GM19463 (cell line): ENCODE data around the gene RAPGEF5.
A peak's percentile ranks its signal among the peaks of the same experiment; 100 is the strongest.

Source experiments
- ATAC-seq: cut with Tn5 transposase; IDR thresholded peaks from one replicate; pipeline ENCODE4 v1.9.1; 2021; ENCODE audit warnings: mild to moderate bottlenecking, moderate library complexity; ENCODE audit not compliant: unreplicated experiment

Gene RAPGEF5

GRCh38 chr7:22195397-22196172, 161.4 kb downstream of the RAPGEF5 start:
- ATAC-seq, result peak; percentile 56

- ATAC-seq, result no peak
Measured at GRCh38 chr7:22194658-22195273, 162.2 kb downstream of the RAPGEF5 start.

GRCh38 chr7:22193450-22193983, 163.4 kb downstream of the RAPGEF5 start:
- no peak for ATAC-seq

- no peak for ATAC-seq
Measured at GRCh38 chr7:22192801-22193200, 164.2 kb downstream of the RAPGEF5 start.

- ATAC-seq, result no peak
Measured at GRCh38 chr7:22190736-22191135, 166.2 kb downstream of the RAPGEF5 start.

GRCh38 chr7:22189741-22190140, 167.2 kb downstream of the RAPGEF5 start:
- ATAC-seq, result no peak

- no peak for ATAC-seq
Measured at GRCh38 chr7:22189230-22189629, 167.7 kb downstream of the RAPGEF5 start.

GRCh38 chr7:22187691-22188348, 169.1 kb downstream of the RAPGEF5 start:
- ATAC-seq, result no peak

GRCh38 chr7:22185559-22185958, 171.4 kb downstream of the RAPGEF5 start:
- no peak for ATAC-seq

- ATAC-seq, result peak; percentile 53
Measured at GRCh38 chr7:22184549-22185199, 172.3 kb downstream of the RAPGEF5 start.

GRCh38 chr7:22183522-22184280, 173.3 kb downstream of the RAPGEF5 start:
- peak; percentile 52 for ATAC-seq

GRCh38 chr7:22182149-22182548, 174.8 kb downstream of the RAPGEF5 start:
- no peak for ATAC-seq

GRCh38 chr7:22181663-22182062, 175.3 kb downstream of the RAPGEF5 start:
- ATAC-seq, result no peak

- ATAC-seq, result no peak
Measured at GRCh38 chr7:22179442-22179879, 177.5 kb downstream of the RAPGEF5 start.

- ATAC-seq, result no peak
Measured at GRCh38 chr7:22178735-22179134, 178.2 kb downstream of the RAPGEF5 start.

GRCh38 chr7:22176791-22177412, 180.1 kb downstream of the RAPGEF5 start:
- ATAC-seq, result no peak

GRCh38 chr7:22174574-22174953, 182.4 kb downstream of the RAPGEF5 start:
- no peak for ATAC-seq

GRCh38 chr7:22173685-22174573, 183.0 kb downstream of the RAPGEF5 start:
- peak; percentile 97 for ATAC-seq

GRCh38 chr7:22168129-22168634, 188.8 kb downstream of the RAPGEF5 start:
- ATAC-seq, result no peak
